ENCODE measurements around the gene CNIH3.

The CNIH3 gene

DNA sequence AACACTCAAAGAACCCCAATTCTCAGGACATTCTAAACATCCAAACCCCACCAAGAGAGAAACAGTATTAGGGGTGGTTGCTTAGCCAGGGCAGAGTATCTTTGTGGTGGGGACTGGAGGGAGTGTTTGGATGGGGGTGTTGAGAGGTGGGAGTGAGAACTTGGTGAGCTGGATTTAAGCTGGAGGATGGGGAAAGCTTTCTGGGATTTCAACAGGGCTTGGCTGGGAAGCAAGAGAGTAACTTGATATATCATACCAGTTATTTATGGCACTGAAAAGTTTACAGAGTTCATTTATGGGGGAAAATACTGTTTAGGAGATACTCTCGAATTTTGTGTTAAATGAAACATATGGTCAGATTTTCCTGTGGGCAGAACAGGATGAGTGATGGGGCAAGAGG is 6.8 kb upstream of the CNIH3 start:
- no peak overlapping the region for H3K4me3 ChIP-seq
- no peak overlapping the region for H3K27ac ChIP-seq

DNA sequence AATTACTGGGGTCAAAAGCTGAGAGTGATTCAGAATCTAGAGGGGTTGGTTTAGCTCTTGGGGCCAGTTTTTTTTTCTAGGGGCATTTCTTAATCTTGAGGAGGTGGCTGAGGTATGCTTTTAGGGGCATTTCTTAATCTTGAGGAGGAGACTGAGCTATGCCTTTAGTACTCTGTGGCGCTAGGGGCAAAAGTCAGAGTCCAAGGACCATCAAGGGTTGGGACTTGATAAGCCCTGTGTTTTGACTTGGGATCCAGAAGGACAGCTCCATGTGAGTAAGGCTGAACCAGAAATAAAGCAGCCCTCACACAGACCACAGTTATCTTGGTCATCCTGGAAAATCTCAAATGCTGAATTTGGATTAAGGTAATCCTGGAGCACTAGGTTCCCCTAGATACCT is 3.9 kb upstream of the CNIH3 start:
- no peak overlapping the region for H3K27ac ChIP-seq
- H3K4me3 ChIP-seq: no peak overlapping the region

DNA sequence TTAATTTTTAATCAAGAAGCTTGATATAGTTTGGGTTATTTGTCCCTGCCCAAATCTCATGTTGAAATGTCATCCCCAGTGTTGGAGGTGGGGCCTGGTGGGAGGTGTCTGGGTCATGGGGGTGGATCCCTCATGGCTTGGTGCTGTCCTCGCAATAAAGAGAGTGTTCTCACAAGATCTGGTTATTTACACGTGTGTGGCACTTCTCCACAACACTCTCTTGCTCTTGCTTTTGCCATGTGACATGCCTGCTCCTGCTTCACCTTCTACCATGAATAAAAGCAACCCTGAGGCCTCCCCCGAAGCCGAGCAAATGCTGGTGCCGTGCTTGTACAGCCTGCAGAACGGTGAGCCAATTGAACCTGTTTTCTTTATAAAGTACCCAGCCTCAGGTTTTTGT is 2.6 kb upstream of the CNIH3 start:
- H3K27ac ChIP-seq: no peak overlapping the region
- no peak overlapping the region for H3K4me3 ChIP-seq

DNA sequence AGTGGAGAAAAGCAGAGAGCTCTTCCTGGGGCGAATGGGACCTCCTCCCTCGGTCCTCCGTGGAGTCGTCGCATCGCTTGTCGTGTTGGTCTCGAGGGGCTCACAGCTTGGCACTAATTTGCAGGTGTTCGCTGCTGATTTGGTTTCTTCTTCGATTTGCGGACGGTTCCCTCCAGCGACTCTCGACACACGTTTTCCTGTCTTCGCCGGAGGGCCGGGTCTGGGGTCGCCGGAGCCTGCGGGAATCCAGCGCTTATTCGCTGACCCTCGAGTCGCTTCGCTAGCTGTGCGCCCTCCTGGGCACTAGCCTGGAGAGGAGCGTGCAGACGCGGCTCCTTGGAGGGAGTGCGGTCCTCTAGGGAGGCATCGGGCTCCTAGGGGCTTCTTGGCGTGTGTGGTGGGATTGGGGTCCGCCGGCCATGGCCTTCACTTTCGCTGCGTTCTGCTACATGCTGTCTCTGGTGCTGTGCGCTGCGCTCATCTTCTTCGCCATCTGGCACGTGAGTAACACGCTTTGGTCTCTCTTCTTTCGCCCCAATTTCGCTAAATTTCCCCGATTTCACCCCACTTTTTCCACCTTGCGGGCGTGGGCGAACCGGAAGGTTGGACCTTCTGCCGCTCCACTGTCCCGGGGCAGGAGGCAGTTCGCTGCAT is 766 bp downstream of the CNIH3 start:
- peak overlapping the region; percentile 24 to 54 (median 26) for H3K4me3 ChIP-seq
- H3K27ac ChIP-seq: no peak overlapping the region

DNA sequence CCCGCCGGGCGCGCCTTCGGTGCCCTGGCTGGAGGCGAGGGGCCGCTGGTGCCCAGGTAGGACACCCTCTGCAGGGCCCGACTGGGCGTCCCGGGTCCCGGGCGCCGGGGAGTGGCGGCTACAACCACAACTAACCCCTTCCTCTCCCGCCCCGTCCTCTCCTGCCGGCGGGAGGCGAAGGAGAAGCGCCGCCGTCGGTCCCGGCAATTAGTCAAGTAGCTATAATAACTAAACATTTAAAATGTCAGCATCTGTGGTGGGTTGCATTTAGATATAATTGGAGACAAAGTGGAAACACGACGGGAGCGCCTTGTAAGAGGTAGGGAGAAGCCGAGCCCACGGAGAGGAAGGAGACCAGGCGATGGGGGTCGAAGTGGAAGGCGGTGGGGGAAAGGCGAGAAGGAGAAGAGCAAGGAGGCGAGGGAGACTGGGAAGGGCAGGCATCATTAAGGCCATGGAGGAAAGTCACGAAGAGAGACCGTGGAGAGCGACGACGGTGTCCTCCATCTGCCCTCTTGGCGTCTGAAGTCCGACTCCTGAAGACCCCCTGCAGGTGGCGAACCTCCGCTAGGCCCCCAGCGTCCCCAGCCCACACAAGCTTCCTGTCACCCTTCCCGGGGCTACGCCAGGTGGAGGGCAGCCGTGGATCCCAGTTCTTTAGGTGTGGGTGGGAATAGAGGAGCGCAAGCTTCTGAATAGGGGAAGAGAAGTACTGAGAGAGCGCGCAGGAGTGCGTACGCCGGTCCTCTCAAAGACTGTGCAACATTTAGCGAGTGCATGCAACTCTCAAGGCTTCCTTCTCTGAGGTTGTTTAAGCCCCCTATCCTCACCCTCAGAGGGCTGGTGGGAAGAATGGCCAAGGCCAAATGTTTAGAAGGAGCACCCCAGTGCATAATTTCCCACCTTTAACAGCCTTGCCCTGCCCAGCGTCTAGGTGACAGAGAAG is 1.6 kb downstream of the CNIH3 start:
- peak overlapping the region in 6 of 7 experiments; percentile 12 to 54 (median 33) for H3K4me3 ChIP-seq
- H3K27ac ChIP-seq: no peak overlapping the region

DNA sequence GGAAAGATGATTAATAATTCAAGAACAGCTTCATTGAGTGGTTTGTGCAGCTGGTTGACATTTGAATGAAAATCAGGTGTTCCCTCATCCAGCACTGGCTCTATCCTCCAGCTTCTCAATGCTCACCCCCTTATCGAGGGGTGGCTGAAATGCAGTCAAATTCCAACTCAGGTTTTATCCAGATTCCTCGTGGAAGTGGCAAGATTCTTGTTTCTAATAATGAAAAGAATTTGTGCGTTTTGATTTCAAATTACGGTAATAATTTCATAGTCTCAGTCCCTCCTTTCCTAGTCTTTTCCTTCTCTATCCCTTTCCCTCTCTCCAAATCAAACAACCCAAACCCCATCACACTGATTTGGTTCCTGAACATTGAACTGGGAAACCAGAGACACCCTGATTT is 3.1 kb downstream of the CNIH3 start:
- H3K4me3 ChIP-seq: no peak overlapping the region
- H3K27ac ChIP-seq: no peak overlapping the region

DNA sequence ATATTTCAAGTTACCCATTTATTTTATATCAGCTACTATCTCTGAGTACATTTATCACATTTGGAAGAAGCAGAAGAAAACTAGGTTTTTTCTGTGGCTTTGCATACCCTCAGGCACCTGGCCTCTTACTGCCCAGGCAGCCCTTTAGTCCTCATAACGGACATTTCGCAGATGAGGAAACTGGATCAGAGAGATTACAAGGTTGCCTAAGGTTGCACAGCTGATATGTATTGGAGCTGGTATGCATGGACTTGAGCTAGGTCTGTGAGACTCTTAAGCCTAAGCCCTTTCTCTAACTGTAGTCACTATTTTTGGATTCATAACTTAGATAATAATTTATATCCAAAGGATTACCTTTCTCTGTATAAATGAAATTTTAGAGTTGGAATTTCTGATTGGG is 4.0 kb downstream of the CNIH3 start:
- Histone ChIP-seq H3K4me3 (no peak overlapping the region), H3K27ac (no peak overlapping the region)

DNA sequence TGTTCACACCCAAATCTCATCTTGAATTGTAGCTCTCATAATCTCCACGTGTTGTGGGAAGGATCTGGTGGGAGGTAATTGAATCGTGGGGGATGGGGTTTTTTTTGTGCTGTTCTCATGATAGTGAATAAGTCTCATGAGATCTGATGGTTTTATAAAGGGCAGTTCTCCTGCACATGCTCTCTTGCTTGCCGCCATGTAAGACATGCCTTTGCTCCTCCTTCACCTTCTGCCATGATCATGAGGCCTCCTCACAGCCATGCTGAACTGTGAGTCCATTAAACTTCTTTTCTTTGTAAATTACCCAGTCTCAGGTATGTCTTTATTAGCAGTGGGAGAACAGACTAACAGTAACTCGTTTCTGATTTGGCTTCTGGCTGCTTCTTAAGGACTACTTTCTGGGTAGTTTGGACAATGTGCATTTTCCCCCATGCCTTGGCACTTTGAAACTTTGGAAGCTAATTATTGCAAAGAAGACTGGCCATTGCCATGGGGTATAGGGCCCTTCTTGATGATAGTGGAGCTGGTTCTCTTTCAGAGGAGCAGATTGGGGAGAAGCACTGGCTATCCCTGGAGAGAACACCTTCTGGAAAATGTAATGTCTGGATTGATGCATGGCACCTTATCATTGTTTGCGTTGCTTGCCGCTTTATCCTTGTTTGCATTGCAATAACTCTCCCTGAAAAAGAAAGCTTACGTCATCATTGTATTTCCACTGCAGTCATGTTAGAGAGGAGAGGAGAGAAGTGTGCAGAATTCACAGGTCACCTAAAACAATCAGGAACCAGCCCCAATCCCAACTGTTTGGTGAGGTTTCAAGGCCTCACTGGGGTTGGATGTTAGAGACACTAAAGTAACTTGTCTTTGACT is 5.9 kb downstream of the CNIH3 start:
- Histone ChIP-seq H3K27ac (no peak overlapping the region), H3K4me3 (no peak overlapping the region)

DNA sequence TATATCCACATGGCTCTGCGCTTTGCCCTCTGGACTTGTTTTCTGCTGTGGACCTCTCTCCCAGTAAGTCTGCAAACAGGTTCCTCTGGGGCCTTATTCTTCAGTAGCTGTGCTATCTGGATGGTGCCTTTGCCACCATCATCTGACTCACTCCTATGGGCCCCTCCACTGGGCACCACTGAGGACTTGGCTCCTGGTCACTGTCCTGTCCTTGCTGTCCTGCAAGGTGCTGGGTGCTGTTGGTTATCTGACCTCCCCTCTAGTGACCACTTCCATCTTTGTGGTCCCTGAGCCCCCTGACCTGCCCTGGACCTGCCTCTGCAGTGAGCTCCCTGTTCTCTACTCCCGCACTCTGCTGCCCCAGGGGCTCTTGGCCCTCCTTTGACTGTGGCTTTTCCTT is 6.7 kb downstream of the CNIH3 start:
- Histone ChIP-seq H3K4me3 (no peak overlapping the region), H3K27ac (peak overlapping the region in 6 of 21 experiments; percentile 23 to 88 (median 44))

DNA sequence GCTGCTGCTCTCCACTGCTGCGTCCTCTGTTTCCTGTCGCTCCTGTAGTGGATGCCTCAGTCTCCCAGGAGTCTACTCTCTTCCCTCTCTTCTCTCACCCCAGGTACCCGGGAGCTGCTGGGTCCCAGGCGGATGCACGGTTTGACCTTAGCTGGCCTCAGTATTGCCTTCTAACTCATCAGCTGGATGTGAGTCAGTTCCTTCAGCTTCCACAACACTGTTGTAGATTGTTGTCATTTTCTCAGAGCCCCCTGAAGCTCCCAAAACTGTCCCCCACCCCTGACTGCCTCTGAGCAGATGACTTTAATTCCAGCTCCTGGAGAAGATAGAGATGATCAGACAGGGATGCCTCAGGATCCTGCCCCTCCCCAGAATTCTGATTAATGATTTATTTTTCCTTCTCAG is 7.2 kb downstream of the CNIH3 start:
- Histone ChIP-seq H3K4me3 (no peak overlapping the region), H3K27ac (peak overlapping the region in 7 of 21 experiments; percentile 23 to 88 (median 44))

DNA sequence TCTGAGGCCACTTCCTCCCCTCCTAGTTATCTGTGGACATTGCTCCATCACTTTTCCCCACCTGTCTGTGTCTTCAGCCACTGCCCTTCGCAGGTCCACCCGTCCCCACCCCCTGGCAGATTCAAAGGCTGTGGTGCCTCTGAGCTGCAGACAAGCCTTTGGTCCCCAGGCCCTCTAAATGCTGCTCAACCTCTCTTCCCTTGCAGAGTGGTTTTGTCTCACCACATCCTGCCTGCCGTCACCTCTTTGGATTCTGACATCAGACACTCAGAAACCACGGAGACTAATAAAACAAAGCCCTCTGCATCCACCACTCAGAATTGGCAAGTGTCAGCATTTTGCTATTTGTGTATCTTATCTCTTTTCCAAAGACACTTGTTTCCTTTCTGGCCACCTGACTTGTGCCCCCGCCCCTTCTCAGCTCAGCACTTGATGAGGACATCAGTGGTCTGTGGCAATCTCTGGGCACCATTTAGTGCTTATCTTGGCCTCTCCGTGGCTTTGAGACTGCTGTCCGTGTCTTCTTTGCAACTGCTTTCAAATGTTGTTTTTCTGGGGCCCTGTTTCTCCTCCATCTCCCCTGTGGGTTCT is 7.7 kb downstream of the CNIH3 start:
- H3K4me3 ChIP-seq: no peak overlapping the region
- peak overlapping the region in 13 of 21 experiments; percentile 9 to 88 (median 52) for H3K27ac ChIP-seq

DNA sequence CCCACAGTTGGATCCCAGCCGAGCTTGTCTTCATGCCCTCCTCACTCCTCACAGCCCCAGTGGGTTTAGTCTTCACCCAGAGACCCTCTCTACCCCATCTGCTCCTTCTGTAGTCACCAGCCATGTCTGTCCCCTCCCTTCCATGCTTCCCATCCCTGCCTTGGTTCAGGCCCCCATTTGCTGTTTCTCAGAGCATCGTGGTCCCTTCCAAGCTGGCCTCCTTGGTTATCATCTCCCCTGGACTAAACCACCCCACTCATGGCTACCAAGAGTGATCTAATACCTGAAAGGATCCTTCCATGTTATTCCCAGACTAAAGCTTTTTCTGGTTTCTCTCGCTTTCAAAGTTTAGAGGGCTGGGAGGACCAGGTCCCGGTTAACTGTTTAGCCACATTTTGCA is 8.3 kb downstream of the CNIH3 start:
- Histone ChIP-seq H3K27ac (peak overlapping the region in 12 of 21 experiments; percentile 9 to 88 (median 57)), H3K4me3 (no peak overlapping the region)

DNA sequence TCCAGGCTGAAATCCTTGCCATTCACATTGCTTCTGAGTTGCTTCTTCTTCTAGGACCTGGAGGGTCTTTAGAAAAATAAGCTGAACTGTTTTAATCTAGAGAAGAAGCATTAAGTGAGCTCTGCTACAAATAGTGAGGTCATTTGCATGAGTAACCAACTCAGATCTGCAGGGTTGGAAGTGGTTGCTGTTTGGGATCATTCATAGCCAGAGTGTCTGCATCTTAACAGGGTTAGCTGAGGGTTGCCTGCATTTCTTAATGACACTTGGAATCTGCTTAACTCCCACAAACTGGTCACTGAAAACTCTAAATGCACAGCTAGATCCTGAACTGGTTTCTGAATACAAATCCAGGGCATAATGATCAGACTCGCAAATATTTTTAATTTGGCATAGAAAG is 9.9 kb downstream of the CNIH3 start:
- Histone ChIP-seq H3K4me3 (no peak overlapping the region), H3K27ac (no peak overlapping the region)

DNA sequence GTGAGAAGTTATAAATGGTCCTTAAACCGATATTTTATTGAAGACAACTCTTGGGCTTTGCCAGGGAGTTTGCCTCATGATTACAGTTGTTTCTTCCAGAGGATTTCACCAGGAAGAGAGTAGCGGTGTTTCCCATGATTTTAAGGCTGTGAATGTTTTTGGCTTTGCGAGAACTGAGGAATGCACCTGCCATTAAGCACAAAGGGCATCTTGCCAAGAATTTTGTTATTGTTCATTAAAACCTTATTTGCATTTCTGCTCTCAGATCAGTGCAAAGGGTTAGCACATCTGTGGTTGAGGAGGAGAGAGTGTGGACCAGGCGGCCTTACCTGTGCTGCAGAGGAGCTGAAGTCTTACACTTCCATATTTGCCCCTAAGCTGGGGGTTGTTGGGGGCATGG is 13.8 kb downstream of the CNIH3 start:
- Histone ChIP-seq H3K4me3 (no peak overlapping the region), H3K27ac (no peak overlapping the region)

DNA sequence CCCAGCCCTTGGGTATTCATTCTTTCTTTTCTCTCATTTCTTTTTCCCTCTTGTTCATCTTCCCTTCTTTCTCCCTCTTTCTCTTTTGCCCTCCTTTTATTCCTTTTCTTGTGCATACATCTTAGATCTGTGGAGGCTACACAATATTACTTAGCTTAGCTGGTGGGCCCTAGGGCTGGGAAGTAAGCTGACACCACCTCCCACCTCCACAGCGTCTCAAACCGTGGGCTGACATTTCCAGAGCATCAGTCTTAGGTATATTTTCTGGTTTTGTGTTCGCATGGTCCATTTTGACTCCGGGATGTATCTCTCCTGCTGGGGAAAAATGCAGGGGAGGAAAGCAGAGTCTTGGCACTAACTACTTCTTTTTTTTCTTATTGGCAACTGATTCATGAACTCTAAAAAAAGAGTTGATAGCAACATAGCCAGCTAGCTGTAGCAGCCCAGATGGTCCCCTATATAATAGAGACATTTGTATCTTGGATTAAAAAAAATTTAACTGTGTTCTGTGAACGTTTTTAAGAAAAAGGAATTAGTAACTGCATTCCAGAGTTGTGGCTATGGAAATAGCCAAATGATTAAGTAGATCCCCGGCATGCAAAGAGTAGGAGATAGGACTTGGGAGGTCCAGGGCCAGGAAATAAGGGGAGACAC is 15.5 kb downstream of the CNIH3 start:
- no peak overlapping the region for H3K27ac ChIP-seq
- no peak overlapping the region for H3K4me3 ChIP-seq

DNA sequence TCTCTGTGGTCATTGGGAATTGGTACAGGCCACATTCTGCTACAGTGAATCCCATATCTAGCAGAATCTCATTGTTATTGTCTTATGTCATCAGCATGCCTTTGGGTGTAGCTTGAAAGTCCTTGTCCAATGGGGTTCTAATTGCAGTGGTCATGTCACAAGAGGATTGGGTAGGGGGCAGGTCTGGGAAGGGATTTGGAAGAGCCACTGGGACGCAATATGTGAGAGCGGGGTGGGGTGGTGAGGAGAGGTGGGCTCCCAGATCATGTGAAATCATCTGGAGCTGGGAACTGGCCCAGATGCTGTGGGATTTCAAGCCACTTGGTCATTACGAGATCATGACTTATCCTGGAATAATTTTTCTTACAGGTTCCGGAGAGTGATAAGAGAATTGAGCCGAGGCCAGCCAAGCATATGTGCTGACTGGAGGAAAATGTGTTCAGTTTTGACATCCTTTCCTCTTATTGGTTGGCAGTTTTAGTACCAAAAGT is 16.3 kb downstream of the CNIH3 start:
- no peak overlapping the region for H3K4me3 ChIP-seq
- H3K27ac ChIP-seq: no peak overlapping the region

DNA sequence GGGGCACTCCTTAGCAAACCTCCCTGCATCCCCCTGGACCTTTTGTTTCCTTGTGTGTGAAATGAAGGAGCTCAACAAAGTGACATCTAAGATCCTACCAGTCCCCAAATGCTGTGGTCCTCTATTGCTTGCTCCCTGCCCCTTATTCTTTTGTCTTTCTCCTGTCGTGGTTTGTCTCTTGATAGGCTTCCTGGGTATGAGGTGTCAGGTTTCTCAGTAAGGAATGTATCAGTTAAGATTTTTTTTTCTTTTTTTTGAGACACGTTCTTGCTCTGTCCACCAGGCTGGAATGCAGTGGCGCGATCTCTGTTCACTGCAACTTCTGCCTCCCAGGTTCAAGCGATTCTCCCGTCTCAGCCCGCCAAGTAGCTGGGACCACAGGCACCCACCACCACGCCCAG is 16.8 kb downstream of the CNIH3 start:
- no peak overlapping the region for H3K27ac ChIP-seq
- no peak overlapping the region for H3K4me3 ChIP-seq

DNA sequence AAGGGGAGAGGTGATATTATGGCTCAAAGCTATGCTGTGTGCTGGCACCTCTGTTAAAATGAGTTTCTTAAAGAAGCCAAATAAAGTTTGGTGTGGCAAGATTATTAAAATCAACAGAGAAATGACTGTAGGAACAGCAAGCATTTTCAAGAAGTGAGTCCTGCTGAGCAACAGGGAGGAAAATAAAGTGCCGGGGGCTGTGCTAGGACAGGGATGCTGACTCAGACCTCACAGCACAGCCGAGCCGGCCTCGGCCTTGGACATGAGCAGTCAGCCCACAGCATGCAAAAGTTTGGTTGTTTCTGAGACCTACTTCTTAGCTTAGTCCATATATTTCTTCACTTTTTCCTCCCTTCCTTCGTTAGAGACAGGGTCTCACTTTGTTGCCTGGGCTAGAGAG is 19.2 kb downstream of the CNIH3 start:
- Histone ChIP-seq H3K27ac (peak overlapping the region in 1 of 21 experiments; percentile 29), H3K4me3 (no peak overlapping the region)

DNA sequence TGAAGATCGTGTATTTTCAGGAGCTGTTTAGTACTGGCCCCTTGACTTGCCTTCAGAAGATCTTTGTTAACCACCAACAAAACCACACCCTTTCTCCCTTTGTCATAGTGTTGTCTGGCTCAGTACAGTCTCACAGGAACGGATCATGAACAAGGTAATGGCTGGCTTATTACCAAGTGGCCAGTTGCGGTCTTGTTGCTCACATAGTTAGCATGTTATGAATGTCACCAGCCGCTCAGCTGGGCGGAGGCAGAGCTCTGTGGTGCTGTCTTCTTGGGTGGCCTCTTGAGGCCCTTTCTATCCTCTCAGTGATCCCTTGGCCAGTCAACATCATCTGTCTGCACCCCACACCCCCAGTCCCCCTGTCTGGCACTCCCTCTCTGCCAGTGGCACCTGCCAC is 21.4 kb downstream of the CNIH3 start:
- H3K4me3 ChIP-seq: no peak overlapping the region
- H3K27ac ChIP-seq: no peak overlapping the region

Data from skin epidermis (tissue), 12 donors.